IMR-90 (cell line): ENCODE measurements around the gene CD36. TPM values are rescaled to one million over a fixed set of nuclear protein-coding genes. Genes with fewer than 3 reads are reported as not detected.

Source experiments
- ATAC-seq: fragments of 200-7000 bp; cut with Tn5 transposase; 2 replicates; pipeline ENCODE4 v1.9.1; 2020; ENCODE audit warnings: low read depth, mild to moderate bottlenecking, moderate library complexity
- BruUV-seq: library from RNA; stranded (reverse); fragments of 400-500 nt; replicated peaks from 2 replicates; lab custom pipeline; 2021; lab: Mats Ljungman, UMichigan
- CTCF ChIA-PET: fragments of 300-600 bp; formaldehyde crosslinking; extraction: SDS; loops from one replicate; lab custom pipeline; 2021; ENCODE audit warnings: antibody characterized with exemption; lab: Yijun Ruan, JAX
- POLR2A ChIA-PET: fragments of 300-600 bp; sonication (Branson Sonifier 250); formaldehyde crosslinking; loops from one replicate; lab custom pipeline; 2022; ENCODE audit warnings: antibody characterized with exemption; ENCODE audit not compliant: unreplicated experiment; lab: Charles Lee
- DNase-seq: peaks from one replicate; pipeline ENCODE4 v3.0.0; 2013
- H2AFZ ChIP-seq: replicated peaks from 2 replicates; pipeline ENCODE3; 2013; ENCODE audit warnings: low read length, mild to moderate bottlenecking; ENCODE audit not compliant: poor library complexity
- H2AK5ac ChIP-seq: 2 replicates; pipeline ENCODE4 v1.6.1; 2013; ENCODE audit warnings: low read depth, low read length, inconsistent platforms
- H2AK9ac ChIP-seq: replicated peaks from 2 replicates; pipeline ENCODE3; 2013; ENCODE audit warnings: mild to moderate bottlenecking, low read depth, low read length, moderate library complexity; ENCODE audit not compliant: poor library complexity
- H2BK120ac ChIP-seq: 2 replicates; pipeline ENCODE4 v1.6.1; 2013; ENCODE audit warnings: low read depth, low read length, inconsistent platforms
- H2BK15ac ChIP-seq: 3 replicates; pipeline ENCODE4 v1.6.1; 2013; ENCODE audit warnings: low read depth, low read length, inconsistent platforms
- H2BK20ac ChIP-seq: 2 replicates; pipeline ENCODE4 v1.6.1; 2013; ENCODE audit warnings: low read depth, mild to moderate bottlenecking, inconsistent platforms, low read length, moderate library complexity
- H2BK5ac ChIP-seq: 2 replicates; pipeline ENCODE4 v1.6.1; 2013; ENCODE audit warnings: mild to moderate bottlenecking, low read depth, low read length, inconsistent platforms; ENCODE audit not compliant: poor library complexity, severe bottlenecking
- H3K14ac ChIP-seq: replicated peaks from 2 replicates; pipeline ENCODE4 v1.6.1; 2013; ENCODE audit warnings: low read depth, low read length, inconsistent platforms
- H3K18ac ChIP-seq: 2 replicates; pipeline ENCODE4 v1.6.1; 2013; ENCODE audit warnings: low read depth, low read length, control low read depth
- H3K23ac ChIP-seq: 2 replicates; pipeline ENCODE4 v1.6.1; 2013; ENCODE audit warnings: low read depth, low read length, inconsistent platforms
- H3K27ac ChIP-seq: 2 replicates; pipeline ENCODE4 v1.5.1; 2013; ENCODE audit warnings: mild to moderate bottlenecking, control low read depth, low read length; ENCODE audit not compliant: insufficient read depth
- H3K27me3 ChIP-seq: 2 replicates; pipeline ENCODE4 v1.6.1; 2013; ENCODE audit warnings: low read length; ENCODE audit not compliant: control insufficient read depth, insufficient read depth
- H3K36me3 ChIP-seq: 2 replicates; pipeline ENCODE4 v1.6.1; 2013; ENCODE audit warnings: low read length, mixed read lengths; ENCODE audit not compliant: control insufficient read depth, insufficient read depth
- H3K4ac ChIP-seq: 2 replicates; pipeline ENCODE4 v1.6.1; 2013; ENCODE audit warnings: low read depth, low read length, inconsistent platforms
- H3K4me1 ChIP-seq: 2 replicates; pipeline ENCODE4 v1.6.1; 2013; ENCODE audit warnings: low read length, mixed read lengths; ENCODE audit not compliant: control insufficient read depth, insufficient read depth
- H3K4me2 ChIP-seq: 2 replicates; pipeline ENCODE4 v1.6.1; 2013; ENCODE audit warnings: low read depth, mild to moderate bottlenecking, control low read depth, low read length, moderate library complexity
- H3K4me3 ChIP-seq: 2 replicates; pipeline ENCODE4 v1.5.1; 2013; ENCODE audit warnings: low read depth, mild to moderate bottlenecking, control low read depth, low read length, moderate library complexity; ENCODE audit not compliant: insufficient read depth
- H3K56ac ChIP-seq: 2 replicates; pipeline ENCODE4 v1.6.1; 2013; ENCODE audit warnings: low read length, inconsistent platforms; ENCODE audit not compliant: insufficient read depth; ENCODE audit errors: extremely low read depth
- H3K79me1 ChIP-seq, 2 experiments: 2 replicates each; pipeline ENCODE4 v1.6.1; 2013; ENCODE audit warnings: low read length in 2 of 2, inconsistent platforms in 1 of 2, low read depth in 1 of 2
- H3K9ac ChIP-seq: 2 replicates; pipeline ENCODE4 v1.6.1; 2013; ENCODE audit warnings: low read depth, low read length, control low read depth
- H3K9me1 ChIP-seq: 2 replicates; pipeline ENCODE4 v1.6.1; 2013; ENCODE audit warnings: low read length, inconsistent platforms; ENCODE audit not compliant: insufficient read depth
- H3K9me3 ChIP-seq: 2 replicates; pipeline ENCODE4 v1.6.1; 2013; ENCODE audit warnings: low read length; ENCODE audit not compliant: control insufficient read depth, insufficient read depth
- H4K20me1 ChIP-seq: 2 replicates; pipeline ENCODE4 v1.6.1; 2013; ENCODE audit warnings: low read length, inconsistent platforms; ENCODE audit not compliant: insufficient read depth
- H4K5ac ChIP-seq: 2 replicates; pipeline ENCODE4 v1.6.1; 2013; ENCODE audit warnings: mild to moderate bottlenecking, low read depth, low read length, control low read depth
- H4K8ac ChIP-seq, 2 experiments: 2 replicates each; pipeline ENCODE4 v1.6.1; 2013; ENCODE audit warnings: low read depth in 2 of 2, low read length in 2 of 2, control low read depth in 1 of 2, inconsistent platforms in 1 of 2
- H4K91ac ChIP-seq: 2 replicates; pipeline ENCODE4 v1.6.1; 2013; ENCODE audit warnings: low read depth, low read length, inconsistent platforms; ENCODE audit not compliant: insufficient read depth
- FOS ChIP-seq: fragments of 150-350 bp; IDR thresholded peaks from 2 replicates; pipeline ENCODE4 v1.6.1; 2016; ENCODE audit warnings: low read depth, low read length
- MAFK ChIP-seq: IDR thresholded peaks from 2 replicates; pipeline ENCODE4 v1.6.1; 2012; ENCODE audit warnings: low read depth, low read length, improper control_type of control experiment
- MAZ ChIP-seq: IDR thresholded peaks from 2 replicates; pipeline ENCODE4 v1.6.1; 2012; ENCODE audit warnings: low read depth, mild to moderate bottlenecking, low read length, improper control_type of control experiment, moderate library complexity, borderline replicate concordance
- POLR2A ChIP-seq: IDR thresholded peaks from 2 replicates; pipeline ENCODE4 v1.6.1; 2012; ENCODE audit warnings: mild to moderate bottlenecking, low read depth, low read length
- RCOR1 ChIP-seq: IDR thresholded peaks from 2 replicates; pipeline ENCODE4 v1.6.1; 2012; ENCODE audit warnings: mild to moderate bottlenecking, low read length, improper control_type of control experiment; ENCODE audit not compliant: insufficient replicate concordance
- SMC3 ChIP-seq: fragments of 150-350 bp; IDR thresholded peaks from 2 replicates; pipeline ENCODE4 v1.6.1; 2016; ENCODE audit warnings: low read depth, mild to moderate bottlenecking, antibody characterized with exemption, low read length, moderate library complexity
- WGBS, 2 experiments: methylation state at CpG; one replicate each; pipeline versions ENCODE4 v1.1.5 to v1.1.7; 2013; ENCODE audit warnings: missing lambda C conversion rate in 2 of 2; ENCODE audit not compliant: insufficient read length in 1 of 2; ENCODE audit errors: extremely low coverage in 2 of 2; 5-methylcytosine and 5-hydroxymethylcytosine counted together
- dilution Hi-C: fragments of 300-500 bp; cut with HindIII; formaldehyde crosslinking; loops from one replicate; pipeline ENCODE4 v1.14.3; 2018; ENCODE audit warnings: low sequenced_read_pairs; ENCODE audit not compliant: unreplicated experiment
- in situ Hi-C: fragments of 300-500 bp; cut with MboI; formaldehyde crosslinking; loops from 3 replicates; pipeline ENCODE4 v1.14.3; 2019; ENCODE audit warnings: low sequenced_read_pairs, inconsistent platforms, mixed read lengths
- intact Hi-C: fragments of 100-400 bp; cut with micrococcal nuclease; formaldehyde crosslinking; loops from 2 replicates; pipeline ENCODE4 v1.10.0; 2022
- polyA plus RNA-seq, 3 experiments: library from polyadenylated mRNA; depleted of rRNA; stranded (reverse); fragments of >200 nt; gene quantifications; 2 replicates each; pipeline ENCODE4 v1.2.3, GENCODE V29; 2012; ENCODE audit warnings: low replicate concordance in 1 of 3
- total RNA-seq: library from RNA; depleted of rRNA; stranded (reverse); fragments of >200 nt; gene quantifications from 2 replicates; pipeline ENCODE4 v1.2.3, GENCODE V29; 2012
- TF ChIP-seq, protein P1 (sequence below): fragments of 150-350 bp; IDR thresholded peaks from 2 replicates; pipeline ENCODE4 v1.6.1; 2016; ENCODE audit warnings: low read depth, mild to moderate bottlenecking, low read length, moderate library complexity, borderline replicate concordance

The CD36 gene
- total and polyA plus RNA-seq, 2 of the 4 experiments (the other 2 are of a cell fraction) = 0.19 to 0.54 TPM

DNA sequence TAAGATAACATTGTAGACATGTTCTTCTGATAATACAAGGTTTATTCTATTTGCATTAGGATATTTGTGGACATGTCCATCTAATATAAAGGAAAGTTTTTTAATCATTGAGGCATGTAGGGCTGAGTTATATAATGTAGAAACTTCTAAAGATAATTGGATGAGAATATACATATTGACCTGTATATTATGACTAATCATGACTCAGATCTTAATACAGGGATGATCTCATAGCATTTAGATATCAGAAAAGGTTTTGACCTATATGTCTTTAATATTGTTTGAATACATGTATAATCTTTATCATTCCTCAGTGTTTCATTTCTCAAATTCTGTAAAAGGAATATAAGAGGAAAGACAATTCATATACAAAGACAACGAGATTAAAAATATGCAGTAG is 39.2 kb downstream of the CD36 start:
- H2BK120ac ChIP-seq = no peak overlapping the region
- no peaks in the 10 kb centered on the region for H3K27me3 ChIP-seq
- WGBS, 2 experiments = no CpG with 5 or more reads among the region's 1 CpG
- ATAC-seq (no peak), DNase-seq (peak; percentile 26)
- H3K4me2 ChIP-seq = no peak overlapping the region
- no peak overlapping the region for H3K23ac ChIP-seq
- H4K5ac ChIP-seq = no peak overlapping the region
- H3K9me3 ChIP-seq = no peaks in the 10 kb centered on the region
- H4K91ac ChIP-seq = no peak overlapping the region
- H2BK20ac ChIP-seq = no peak overlapping the region
- H2AK9ac ChIP-seq = no peak overlapping the region
- H3K79me1 ChIP-seq = no peaks in the 10 kb centered on the region
- intact Hi-C loops = no loop called here
- H3K18ac ChIP-seq = no peak overlapping the region
- BruUV-seq = no TSS peak
- dilution Hi-C loops = no loop called here
- no peak overlapping the region for H2BK15ac ChIP-seq
- H3K14ac ChIP-seq = no peak overlapping the region
- H3K4me1 ChIP-seq = no peaks in the 10 kb centered on the region
- no peak overlapping the region for H3K4me3 ChIP-seq
- H2AFZ ChIP-seq = no peak overlapping the region
- no peak for TF ChIP-seq POLR2A
- no peak for TF ChIP-seq RCOR1
- TF ChIP-seq FOS = no peak
- TF ChIP-seq, protein P1, sequence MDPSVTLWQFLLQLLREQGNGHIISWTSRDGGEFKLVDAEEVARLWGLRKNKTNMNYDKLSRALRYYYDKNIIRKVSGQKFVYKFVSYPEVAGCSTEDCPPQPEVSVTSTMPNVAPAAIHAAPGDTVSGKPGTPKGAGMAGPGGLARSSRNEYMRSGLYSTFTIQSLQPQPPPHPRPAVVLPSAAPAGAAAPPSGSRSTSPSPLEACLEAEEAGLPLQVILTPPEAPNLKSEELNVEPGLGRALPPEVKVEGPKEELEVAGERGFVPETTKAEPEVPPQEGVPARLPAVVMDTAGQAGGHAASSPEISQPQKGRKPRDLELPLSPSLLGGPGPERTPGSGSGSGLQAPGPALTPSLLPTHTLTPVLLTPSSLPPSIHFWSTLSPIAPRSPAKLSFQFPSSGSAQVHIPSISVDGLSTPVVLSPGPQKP = no peak
- TF ChIP-seq SMC3 = no peak
- TF ChIP-seq MAZ = no peak
- no peak for TF ChIP-seq MAFK
- no peaks in the 10 kb centered on the region for H3K9me1 ChIP-seq
- in situ Hi-C loops = no loop called here
- ChIA-PET POLR2A (no interaction called here), CTCF (no interaction called here)
- no peaks in the 10 kb centered on the region for H3K36me3 ChIP-seq
- H2AK5ac ChIP-seq = no peak overlapping the region
- H3K9ac ChIP-seq = no peak overlapping the region
- no peak overlapping the region for H3K4ac ChIP-seq
- H4K8ac ChIP-seq = no peak overlapping the region
- no peak overlapping the region for H2BK5ac ChIP-seq
- H3K27ac ChIP-seq = no peak overlapping the region
- H4K20me1 ChIP-seq = no peaks in the 10 kb centered on the region
- H3K56ac ChIP-seq = no peak overlapping the region
